Skeletal muscle cell (primary cell): ENCODE data around the gene ADCYAP1R1.

ENCODE experiments used
- DNase-seq: peaks from one replicate; pipeline ENCODE4 v3.0.0-alpha.2; 2010; ENCODE audit warnings: low read depth
- H3K4me3 ChIP-seq: 2 replicates; pipeline ENCODE4 v1.5.1; 2011; ENCODE audit warnings: low read depth, mild to moderate bottlenecking, control low read depth, low read length, moderate library complexity

Gene ADCYAP1R1

DNA sequence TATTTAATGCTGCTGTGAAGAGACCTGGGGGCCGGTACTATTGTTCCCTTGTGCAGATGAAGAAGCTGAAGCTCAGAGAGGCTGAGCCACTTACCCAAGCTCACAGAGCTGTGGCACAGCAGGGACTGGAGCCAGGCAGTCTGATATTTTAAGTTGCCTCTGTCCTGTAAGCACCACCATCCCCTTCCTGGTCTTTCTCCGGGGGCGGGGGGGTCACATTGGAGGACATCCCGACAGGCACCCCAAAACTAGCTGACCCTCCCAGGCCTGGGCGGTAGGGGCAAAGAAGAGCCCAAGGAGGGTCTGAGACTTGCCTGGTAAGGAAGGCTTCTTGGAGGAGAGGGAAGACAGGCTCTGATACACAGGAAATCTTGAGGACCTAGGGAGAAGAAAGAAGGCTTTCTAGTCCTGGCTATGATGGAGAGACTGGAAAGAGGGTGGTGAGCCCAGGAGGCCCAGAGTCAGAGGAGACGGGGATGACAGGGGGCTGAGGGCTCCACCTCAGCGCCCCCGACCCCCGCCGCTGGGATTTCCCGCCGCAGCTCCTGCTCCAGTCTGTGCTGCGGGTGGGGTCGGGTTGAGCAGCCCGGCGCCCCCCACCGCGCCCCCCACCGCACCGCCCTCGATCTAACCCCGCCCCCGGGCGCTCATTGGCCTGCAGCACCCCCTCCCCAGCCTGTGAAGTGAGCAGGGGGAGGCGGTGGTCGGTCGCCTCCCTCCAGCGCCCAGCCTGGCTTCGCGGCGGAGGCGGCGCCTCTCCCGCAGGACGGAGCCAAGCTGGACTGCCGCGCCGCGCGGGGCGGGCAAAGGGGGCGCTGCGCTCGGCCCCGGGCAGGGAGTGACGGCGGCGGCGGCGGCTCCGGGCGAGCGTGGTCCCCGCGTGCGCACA, at the start of gene ADCYAP1R1:
Gene ADCYAP1R1 (plus strand): TSS at position 711 of the 889 bp plus-strand sequence. CDS start 10,957 bp downstream, outside the sequence.
- DNase-seq, result no peak
- no peak within 1 kb of the TSS for H3K4me3 ChIP-seq

DNA sequence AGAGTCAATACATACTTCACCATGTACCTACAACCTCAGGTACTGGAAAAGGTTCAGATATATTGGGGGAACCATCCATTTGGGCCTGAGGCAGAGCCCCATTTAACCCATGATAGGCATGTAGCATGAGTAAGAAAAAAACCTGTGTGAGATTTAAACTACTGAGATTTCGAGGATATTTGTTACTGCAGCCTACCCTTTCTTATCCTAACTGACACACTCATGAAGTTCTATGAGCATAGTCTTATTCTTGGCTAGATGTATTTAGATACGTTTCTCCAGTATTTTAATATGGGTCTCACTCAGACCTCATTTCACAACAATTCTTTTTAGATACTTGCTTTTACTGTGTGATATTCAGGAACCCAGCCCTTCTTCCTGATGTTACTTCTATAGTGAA, 49.0 kb upstream of the ADCYAP1R1 start:
- DNase-seq, result no peak
- no peak overlapping the region for H3K4me3 ChIP-seq

DNA sequence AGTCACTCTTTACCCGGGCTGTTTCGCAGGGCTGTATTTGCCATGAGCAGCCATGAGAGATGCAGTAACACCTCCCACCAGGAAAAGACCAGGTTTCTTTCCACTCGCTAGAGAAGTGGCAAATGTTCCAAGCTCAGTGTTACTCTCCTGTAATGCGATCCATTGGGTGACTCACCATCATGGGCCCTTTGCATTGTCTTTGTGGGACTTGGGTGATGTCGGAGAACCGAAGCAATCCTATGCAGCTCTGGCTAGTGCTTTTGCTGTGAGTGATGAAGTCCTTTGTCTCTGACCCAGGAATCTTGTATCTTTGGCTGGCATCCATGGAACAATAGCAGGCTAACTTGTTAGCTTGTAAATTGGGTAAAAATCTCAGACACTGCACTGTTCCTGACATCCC, 48.4 kb upstream of the ADCYAP1R1 start:
- no peak for DNase-seq
- H3K4me3 ChIP-seq, result no peak overlapping the region

DNA sequence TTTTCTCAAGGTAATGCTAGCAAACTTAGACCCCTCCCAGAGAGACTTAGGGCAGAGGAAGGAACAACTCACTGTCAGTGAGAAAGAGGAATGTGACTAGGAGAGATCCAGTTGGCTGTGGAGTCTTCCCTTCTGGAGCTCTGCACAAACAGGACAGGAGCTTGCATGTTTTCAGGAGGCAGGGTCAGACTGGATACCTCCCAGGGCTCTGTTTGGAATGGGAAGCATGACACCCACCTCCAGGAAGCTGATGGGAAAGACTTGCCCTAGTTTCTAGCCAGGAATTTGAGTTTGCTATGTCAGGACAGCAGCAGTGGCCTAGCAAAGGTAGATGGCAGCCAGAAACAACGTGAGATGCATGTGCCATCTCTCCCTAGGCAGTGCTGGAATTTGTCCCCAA, 47.7 kb upstream of the ADCYAP1R1 start:
- no peak for DNase-seq
- H3K4me3 ChIP-seq, result no peak overlapping the region

DNA sequence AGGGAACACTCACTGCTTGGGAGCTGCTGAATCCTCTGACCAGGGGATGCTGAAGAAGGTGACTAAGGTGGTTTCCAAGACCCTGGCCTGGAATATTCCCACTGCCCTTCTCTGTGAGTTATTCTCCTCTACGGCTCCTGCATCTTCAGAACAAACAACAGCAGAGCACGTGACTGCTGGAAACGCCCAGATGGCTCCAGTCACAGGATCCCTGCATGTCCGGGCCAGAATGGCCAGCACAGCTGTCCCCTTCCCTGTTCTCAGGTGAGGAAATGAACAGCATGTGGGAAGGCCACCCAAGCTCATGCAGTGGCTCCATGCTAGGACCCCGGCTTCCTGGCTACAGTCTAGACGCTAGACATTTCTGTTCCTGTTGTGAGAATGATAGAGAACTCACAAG, 45.3 kb upstream of the ADCYAP1R1 start:
- H3K4me3 ChIP-seq, result no peak overlapping the region
- no peak for DNase-seq

DNA sequence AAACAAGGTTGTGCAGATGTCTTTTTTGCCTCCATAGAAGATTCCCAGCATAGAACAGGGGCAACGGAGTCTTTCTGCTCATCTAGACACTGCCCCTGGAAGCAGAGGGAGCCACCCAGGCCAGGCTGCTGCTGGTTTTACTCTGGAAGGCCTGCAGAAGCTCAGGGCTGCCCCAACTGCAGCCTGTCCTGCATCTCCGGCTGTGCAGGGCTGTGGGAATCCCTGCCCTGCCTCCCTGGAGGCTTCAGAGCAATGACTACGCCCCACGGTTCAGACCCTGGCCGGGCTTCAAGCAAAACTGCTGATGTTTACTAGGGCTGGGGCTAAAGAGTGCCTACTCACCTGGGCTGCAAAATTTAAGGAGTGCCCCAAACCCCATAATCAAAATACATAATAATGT, 44.5 kb upstream of the ADCYAP1R1 start:
- DNase-seq, result no peak

DNA sequence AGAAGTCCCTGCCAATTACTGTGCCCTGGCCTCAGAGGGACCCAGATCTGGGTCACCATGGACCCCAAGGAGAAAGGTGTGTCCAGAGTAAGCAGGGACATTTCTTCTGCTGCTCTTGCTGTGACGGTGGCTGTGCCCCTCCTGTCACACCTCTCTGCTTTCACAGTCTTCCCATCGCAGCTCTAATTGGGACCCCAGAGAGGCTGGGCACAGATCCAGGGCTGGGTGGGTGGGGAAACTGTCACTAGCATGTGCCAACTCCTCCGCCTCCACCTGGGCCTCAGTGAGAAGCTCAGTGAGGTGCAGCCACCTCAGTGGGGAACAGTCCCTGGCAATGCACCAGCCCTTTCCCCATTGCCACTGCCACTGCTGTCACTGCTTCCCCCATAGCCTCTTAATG, 37.3 kb upstream of the ADCYAP1R1 start:
- DNase-seq, result no peak
- H3K4me3 ChIP-seq, result no peak overlapping the region

More for the DNA sequence above, 44.5 kb upstream of the ADCYAP1R1 start:
- no peak overlapping the region for H3K4me3 ChIP-seq

DNA sequence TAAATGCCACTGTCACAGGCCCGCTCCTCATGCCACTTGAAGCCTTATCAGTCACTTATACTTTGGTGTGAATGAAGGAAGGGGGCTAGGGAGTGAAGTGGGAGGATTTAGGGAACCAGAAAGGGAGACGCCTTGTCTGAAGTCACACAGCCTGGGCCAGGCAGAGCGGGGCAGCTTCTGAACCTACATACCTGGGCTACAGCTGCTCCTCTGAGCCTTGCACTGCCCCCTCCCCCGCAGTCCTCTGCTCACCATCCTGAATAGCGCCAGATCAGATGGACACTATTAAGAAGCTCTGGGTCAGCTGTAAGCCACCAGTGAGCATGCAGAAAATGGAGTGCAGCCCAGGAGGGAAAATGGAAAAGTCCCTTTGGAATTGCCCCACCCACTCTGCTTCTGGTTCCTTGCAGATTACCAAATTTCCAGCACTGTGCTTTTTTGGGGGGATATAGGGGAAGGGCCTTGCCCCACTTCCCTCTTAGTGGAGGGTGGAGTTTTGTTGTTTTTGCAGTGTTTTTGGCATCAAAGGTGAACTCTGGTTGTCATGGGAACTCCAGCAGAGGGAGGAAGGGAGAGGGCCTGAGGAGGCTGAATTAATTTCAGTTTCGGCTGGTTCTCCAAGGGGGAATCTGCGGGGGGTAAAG, 35.0 kb upstream of the ADCYAP1R1 start:
- no peak for DNase-seq
- no peak overlapping the region for H3K4me3 ChIP-seq

DNA sequence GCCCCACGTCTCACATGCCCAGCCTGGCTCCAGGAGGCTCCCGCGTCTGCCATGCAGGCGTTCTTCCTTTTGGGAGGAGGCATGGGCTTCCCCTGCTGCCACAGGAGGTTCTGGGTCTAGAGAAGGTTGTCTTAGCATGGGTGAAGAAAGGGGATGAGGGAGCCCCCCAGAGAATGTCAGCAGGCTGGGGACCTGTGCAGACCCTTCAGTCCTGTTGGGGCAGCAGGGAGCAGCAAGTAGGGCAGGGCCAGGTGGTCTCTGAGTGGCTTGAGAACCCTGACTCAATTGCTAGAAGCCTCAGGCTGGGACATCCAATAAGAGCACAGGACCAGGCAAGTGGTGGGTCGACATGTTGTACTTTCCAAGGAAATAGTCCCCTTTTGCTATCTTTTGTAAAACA, 34.4 kb upstream of the ADCYAP1R1 start:
- no peak for DNase-seq
- no peak overlapping the region for H3K4me3 ChIP-seq

DNA sequence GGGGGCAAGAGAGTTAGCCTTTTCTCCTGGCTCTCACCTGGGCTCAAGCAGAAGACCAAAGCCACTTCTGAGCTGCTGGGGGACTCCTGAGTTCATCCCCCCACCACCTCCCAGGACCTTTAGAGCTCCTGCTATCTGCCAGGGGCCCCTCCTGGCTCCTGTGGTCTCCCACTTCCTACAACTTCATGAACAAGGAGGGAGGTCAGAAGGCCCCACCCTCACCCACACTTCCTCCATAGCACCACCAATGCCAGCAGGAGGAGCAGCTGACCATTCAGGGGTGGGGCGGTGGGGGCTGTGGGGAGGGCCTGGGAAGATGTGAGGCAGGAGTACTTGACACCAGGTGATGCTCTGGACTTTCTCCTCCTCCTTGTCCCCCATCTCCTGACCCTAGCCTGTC, 32.6 kb upstream of the ADCYAP1R1 start:
- no peak for DNase-seq
- no peak overlapping the region for H3K4me3 ChIP-seq

DNA sequence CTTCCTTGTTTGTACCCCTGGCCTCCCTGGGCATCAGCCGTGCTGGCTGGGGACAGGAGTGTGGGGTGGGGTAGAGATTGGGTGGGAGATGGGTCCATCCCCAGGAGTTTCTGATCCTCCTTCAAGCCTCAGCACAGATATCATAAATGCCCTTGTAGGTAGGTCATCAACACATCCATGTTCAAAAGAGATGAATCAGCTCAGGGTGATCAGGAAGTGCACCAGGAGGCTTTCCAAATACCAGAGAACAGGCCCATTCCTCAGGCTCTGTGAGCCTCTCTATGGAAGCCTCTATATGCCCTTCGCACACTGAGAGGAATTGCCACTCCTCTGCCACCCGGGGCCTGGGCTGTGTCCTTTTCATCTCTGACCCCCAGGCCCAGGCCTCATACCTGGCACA, 31.9 kb upstream of the ADCYAP1R1 start:
- no peak overlapping the region for H3K4me3 ChIP-seq
- DNase-seq, result no peak

DNA sequence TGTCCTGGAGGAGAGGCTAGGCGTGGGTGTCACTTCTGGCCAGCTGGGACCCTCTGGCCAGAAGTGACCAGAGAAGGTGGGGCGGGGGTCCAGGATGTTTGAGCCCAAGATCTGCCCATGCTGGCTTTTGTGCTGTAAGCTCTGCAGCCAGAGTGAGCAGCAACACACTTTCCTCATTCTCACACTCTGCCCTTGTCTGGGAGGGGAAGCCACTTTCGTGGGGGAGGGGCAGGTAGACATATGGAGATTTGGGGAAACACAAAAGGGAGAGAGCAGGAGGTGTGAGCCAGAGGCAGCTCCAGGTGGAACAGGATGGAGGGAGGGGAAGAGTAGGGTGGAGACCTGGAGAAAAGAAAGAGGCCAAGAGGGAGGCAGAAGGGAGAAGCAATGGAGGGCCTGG, 31.5 kb upstream of the ADCYAP1R1 start:
- no peak overlapping the region for H3K4me3 ChIP-seq
- no peak for DNase-seq

DNA sequence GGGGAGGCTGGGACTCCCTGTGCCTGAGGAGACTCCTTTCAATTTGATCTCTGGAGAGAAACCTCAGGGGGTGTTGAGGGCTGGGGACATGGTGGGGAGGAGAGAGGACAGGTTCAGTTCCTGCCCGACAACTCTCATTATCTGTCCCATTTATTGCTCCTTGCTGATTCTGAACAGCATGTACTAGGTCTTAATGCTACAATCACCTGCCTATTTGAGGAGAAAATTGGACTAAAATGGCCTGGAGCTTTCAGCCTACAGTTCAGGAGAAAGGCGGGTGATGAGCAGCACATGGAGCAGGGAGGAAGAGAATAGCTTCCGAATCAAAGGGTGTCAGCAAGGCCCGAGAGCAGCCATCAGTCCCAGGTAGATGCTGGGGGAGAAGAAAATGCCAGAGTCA, 30.0 kb upstream of the ADCYAP1R1 start:
- DNase-seq, result no peak
- no peak overlapping the region for H3K4me3 ChIP-seq

DNA sequence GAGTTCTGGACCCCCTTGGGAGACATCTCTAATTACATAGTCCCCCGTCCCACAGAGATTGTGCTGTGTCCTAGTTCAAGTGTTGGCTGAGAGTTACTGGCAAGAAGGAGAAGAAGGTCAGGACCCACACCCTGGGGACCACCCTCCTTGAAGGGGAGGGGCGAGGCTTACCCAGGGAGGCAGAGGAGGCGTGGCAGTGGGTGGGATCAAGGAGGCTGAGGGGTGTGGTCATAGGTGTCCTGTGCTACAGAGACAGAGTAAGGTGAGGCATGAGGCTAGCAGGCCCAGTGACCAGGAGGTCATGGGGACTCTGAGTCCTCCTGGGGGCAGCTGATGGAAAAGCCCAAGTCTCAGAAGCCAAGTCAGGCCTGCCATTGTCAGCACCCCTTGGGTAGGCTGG, 29.4 kb upstream of the ADCYAP1R1 start:
- H3K4me3 ChIP-seq, result no peak overlapping the region
- no peak for DNase-seq

DNA sequence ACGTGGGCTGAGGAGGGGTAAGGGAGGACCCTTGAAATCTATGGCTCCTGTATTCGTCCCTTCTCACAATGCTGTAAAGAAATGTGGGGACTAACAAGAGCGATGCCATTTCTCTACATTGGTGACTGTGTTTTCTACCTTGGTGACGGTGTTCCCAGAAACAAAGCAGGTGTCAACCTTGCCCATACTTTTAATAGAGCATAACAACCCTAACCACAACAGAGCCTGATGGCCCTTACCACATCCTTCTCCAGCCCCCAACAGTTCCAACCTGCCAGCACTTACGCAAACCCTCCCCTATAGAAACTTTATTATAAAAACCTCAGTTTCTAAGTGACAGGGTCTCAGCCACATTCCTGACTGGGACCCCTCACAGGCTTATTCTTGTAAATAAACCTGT, 28.2 kb upstream of the ADCYAP1R1 start:
- no peak overlapping the region for H3K4me3 ChIP-seq
- DNase-seq, result no peak

DNA sequence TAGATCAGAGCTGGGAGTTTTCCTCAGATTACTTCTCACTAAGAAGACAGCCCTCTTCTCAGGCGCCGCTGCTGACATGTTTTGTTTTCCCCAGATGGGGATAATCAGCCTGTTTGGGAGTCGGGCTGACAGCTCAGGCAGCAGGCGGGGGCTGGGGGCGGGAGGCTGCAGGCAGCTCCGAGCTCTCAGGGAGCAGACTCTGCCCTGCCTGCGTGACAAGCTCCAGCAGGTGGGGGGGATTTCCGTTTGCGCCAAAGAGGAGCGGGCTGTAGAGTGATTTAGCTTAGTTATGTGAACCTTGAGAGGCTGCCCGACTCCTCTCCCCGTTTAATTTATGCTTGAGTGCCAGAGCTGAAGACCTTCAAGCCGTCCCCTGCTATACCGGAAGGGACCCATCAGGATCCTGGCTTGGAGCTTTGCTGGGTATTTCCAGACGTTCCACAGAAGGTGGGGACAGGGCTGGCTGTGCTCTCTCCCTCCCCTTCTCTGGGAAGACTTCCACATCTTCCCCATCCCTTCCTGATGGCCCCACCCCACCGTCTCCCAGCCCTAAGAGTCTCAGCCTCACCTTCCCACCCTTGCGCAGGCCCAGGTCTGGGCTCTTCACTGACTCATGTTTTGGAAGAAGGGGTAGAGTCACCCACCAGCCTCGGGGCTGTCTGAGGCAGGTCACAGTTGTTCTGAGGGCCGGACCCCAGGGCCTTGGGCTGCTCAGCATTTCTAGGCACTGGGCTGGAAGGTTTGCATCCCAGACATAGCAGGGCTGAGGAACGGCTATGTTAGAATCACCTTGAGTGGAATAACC, 24.7 kb upstream of the ADCYAP1R1 start:
- no peak overlapping the region for H3K4me3 ChIP-seq
- DNase-seq, result no peak

DNA sequence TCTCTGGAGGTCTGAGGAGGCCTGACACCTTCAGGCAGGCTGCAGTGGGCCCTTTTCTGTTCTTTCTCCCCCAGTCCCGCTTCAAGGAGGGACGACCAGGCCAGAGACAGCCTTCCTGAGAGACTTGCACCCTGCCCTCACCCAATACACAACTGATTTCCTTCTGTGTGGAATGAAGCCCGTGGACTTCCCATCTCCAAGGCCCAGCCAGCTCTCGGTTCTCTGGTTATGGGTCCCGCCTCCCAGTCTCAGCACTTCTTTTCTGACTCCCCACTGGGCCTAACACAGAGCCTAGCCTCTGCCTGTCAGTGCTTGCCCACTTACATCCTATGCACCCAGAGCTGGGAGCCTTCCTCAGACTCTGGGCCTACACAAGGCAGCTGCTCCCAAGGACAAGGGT, 24.1 kb upstream of the ADCYAP1R1 start:
- DNase-seq, result no peak
- H3K4me3 ChIP-seq, result no peak overlapping the region

DNA sequence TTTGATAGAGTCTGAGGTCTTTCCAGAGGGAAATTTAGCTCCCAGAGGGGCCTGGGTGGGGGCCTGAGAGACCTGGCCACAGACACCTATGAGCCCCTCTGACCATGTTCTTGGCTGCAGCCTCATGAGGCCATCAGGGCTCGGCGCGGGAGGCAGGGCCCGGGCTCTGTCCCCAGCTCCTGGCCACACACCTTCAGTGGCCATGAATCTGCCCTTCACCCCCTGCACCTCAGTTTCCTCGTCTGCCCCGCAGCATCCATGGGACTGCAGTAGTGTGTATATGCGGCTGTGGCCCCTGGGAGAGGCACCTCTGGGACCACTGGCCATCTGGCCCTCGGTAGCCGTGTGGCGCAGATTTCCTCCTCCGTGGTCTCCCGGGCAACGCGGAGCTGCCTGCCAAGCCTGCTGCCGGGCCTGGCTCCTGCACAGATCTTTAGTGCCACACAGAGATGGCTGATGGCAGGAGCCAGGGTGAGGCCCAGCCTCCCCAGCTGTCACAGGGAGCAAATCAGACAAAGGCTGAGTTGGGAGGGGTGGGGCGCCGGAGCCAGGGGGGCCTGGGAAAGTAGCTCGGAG, 23.6 kb upstream of the ADCYAP1R1 start:
- no peak for DNase-seq
- H3K4me3 ChIP-seq, result no peak overlapping the region

DNA sequence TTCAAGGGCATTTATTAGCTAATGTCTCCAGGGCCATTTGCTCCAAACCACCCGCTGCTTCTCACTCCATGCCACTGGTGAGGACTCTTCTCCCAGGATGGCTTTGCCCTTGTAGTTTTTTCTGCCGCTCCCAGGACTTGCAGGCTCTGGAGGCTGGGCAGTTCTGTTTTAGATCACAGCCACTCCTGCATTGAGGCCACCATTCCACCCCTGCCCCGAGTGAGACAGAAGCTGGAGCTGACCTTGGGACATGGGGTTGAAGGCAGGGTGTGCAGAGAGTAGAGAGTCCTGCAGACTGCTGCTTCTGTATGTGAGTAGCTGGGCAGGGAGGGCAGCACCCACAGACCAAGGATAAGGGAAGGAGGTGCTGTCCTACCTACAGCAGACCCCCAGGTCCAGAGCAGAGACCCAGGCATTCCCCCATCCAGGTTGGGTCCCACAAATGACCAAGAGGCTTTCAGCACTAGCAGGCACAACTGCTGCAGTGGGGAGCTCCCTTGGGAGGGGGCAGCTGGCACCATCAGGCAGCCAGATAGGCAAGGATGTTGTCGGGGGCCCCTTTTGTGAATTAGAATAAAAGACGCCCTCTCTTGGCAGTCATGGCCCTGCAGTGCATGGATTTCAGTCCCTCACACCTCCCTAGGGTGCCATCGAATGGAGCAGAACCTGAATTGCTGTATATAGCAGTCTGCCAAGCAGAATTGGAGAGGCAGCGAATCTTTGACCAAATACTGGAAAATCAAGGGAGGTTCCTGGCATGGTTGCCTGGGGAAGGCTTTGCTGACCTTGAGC, 22.7 kb upstream of the ADCYAP1R1 start:
- DNase-seq, result no peak

More for the DNA sequence above, 22.7 kb upstream of the ADCYAP1R1 start:
- H3K4me3 ChIP-seq, result no peak overlapping the region
